Upper lobe of right lung (tissue), 1 donor: Measurements from ENCODE around the gene VPS13D. TPM values are rescaled to one million over a fixed set of nuclear protein-coding genes. Genes with fewer than 3 reads are reported as not detected.

Source experiments
- ATAC-seq: fragments of 200-7000 bp; cut with Tn5 transposase; one replicate; pipeline ENCODE4 v1.9.1; 2020; ENCODE audit warnings: mild to moderate bottlenecking, moderate library complexity
- DNase-seq: peaks from one replicate; pipeline ENCODE4 v3.0.0-alpha.2; 2020
- H3K27ac ChIP-seq: fragments of 200-600 bp; one replicate; pipeline ENCODE4 v1.8.0; 2022
- H3K27me3 ChIP-seq: fragments of 200-600 bp; one replicate; pipeline ENCODE4 v1.8.0; 2022; ENCODE audit warnings: mild to moderate bottlenecking
- H3K36me3 ChIP-seq: fragments of 200-600 bp; one replicate; pipeline ENCODE4 v1.8.0; 2022
- H3K4me1 ChIP-seq: fragments of 200-600 bp; one replicate; pipeline ENCODE4 v1.8.0; 2022
- H3K4me3 ChIP-seq: fragments of 200-600 bp; one replicate; pipeline ENCODE4 v1.8.0; 2022; ENCODE audit warnings: mild to moderate bottlenecking
- H3K9me3 ChIP-seq: fragments of 200-600 bp; one replicate; pipeline ENCODE4 v1.8.0; 2022
- CTCF ChIP-seq: fragments of 200-600 bp; IDR thresholded peaks from one replicate; pipeline ENCODE4 v1.8.0; 2022; ENCODE audit warnings: antibody characterized with exemption
- intact Hi-C: fragments of 100-400 bp; cut with DNase I; formaldehyde crosslinking; loops from one replicate; pipeline ENCODE4 v1.11.0; 2022
- total RNA-seq: library from RNA; stranded (reverse); fragmentation: NEBNext Ultra II Directional; extraction: Animal tissue kit (Norgen Biotek cat#: 25700); gene quantifications from one replicate; pipeline ENCODE4 v1.2.1, GENCODE V29; 2021
- donor health status: DM: no; HTN: yes; CAD: no; lungs with severe emphysema.

Gene VPS13D
- total RNA-seq, 1 donor from 2014 or later, result 74.7 TPM

- no peaks in the 10 kb centered on the region for H3K27me3 ChIP-seq
- H3K4me1 ChIP-seq, result peaks cover 62% of the 10 kb centered on the region
- intact Hi-C loops, result no loop called here
- H3K9me3 ChIP-seq, result no peaks in the 10 kb centered on the region
- no peak for DNase-seq
- no peak overlapping the region for H3K4me3 ChIP-seq
- no peak overlapping the region for H3K27ac ChIP-seq
- no peaks in the 10 kb centered on the region for H3K36me3 ChIP-seq
- no peak for ATAC-seq
- no peak for TF ChIP-seq CTCF
These were observed 250.2 kb downstream of the VPS13D start for GRCh38 chr1:12480041-12480440.

GRCh38 chr1:12480748-12481362 is 251.0 kb downstream of the VPS13D start:
- ATAC-seq (peak; percentile 46), DNase-seq (no peak)
- Histone ChIP-seq H3K27ac (peak overlapping the region; percentile 65), H3K9me3 (no peaks in the 10 kb centered on the region), H3K4me1 (peaks cover 62% of the 10 kb centered on the region), H3K4me3 (no peak overlapping the region), H3K27me3 (no peaks in the 10 kb centered on the region), H3K36me3 (no peaks in the 10 kb centered on the region)
- intact Hi-C loops, result no loop called here
- TF ChIP-seq CTCF, result no peak

GRCh38 chr1:12481928-12482327 is 252.1 kb downstream of the VPS13D start:
- TF ChIP-seq CTCF, result no peak
- no peaks in the 10 kb centered on the region for H3K36me3 ChIP-seq
- H3K27ac ChIP-seq, result no peak overlapping the region
- no peaks in the 10 kb centered on the region for H3K9me3 ChIP-seq
- H3K27me3 ChIP-seq, result no peaks in the 10 kb centered on the region
- no peak for DNase-seq
- H3K4me1 ChIP-seq, result peaks cover 64% of the 10 kb centered on the region
- H3K4me3 ChIP-seq, result no peak overlapping the region
- ATAC-seq, result no peak
- intact Hi-C loops, result no loop called here

DNA sequence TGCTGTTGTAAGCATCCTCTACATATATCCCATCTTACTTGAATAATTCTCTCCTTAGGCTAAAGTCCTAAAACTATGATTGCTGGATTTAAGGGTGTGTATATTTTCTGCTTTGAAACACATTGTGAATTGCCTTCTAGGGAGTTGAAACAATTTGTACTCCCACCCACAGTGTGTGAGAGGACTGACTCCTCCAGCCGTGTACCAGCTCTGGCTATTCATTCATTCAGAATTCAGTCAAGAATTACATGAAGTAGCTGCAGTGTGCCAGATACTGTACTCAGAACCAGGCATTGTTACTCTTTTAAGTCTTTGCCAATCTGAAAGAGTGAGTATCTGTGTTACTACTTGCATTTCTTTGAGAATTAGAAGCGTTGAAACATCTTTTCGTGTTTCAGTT is 253.2 kb downstream of the VPS13D start:
- no peaks in the 10 kb centered on the region for H3K27me3 ChIP-seq
- H3K27ac ChIP-seq, result no peak overlapping the region
- no peak for ATAC-seq
- TF ChIP-seq CTCF, result no peak
- H3K9me3 ChIP-seq, result no peaks in the 10 kb centered on the region
- H3K36me3 ChIP-seq, result no peaks in the 10 kb centered on the region
- DNase-seq, result no peak
- no peak overlapping the region for H3K4me3 ChIP-seq
- intact Hi-C loops, result no loop called here
- H3K4me1 ChIP-seq, result peaks cover 56% of the 10 kb centered on the region

DNA sequence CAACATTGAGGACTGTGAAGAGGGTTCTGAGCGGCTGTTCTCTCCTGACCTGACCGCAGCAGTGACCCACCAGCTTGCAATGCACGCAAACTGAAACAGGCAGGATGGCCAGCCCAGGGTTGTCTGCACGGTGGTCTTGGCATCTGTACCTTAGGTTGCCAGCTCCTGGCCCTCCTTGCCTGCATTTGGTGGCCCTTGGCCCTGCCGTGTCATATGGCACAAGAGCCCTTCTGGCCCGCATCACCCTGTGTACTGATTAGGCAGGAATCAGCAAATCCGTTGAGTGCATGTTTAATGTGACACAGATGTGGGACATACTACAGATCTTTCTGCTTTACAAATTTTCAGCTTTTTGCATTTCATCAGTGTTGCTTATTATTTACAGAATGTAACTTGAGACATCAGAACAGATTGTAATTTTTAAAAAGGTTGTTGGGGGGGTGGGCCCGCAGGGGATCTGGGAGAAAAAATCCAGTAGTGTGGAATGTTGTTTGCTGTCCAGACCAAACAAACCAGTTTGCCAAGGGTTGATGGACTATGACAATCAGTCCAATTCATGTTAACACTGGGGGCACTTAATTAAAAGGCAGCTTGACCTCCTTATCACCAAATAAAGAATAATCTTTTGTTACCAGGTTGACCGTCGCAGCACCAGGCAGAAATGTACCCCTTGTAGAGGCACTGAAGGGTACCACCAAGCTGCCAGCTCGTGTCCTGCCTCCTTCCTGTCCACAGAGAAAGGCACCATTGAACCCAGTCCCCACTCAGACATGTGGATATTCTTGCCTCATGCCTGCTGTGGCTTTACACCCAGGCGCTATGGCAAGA is 255.6 kb downstream of the VPS13D start:
- Histone ChIP-seq H3K36me3 (no peaks in the 10 kb centered on the region), H3K4me1 (peaks cover 34% of the 10 kb centered on the region), H3K9me3 (no peaks in the 10 kb centered on the region), H3K4me3 (no peak overlapping the region), H3K27ac (peak overlapping the region; percentile 9), H3K27me3 (no peaks in the 10 kb centered on the region)
- no peak for TF ChIP-seq CTCF
- ATAC-seq (no peak), DNase-seq (no peak)
- intact Hi-C loops, result no loop called here
